GM18909 (cell line): ENCODE measurements around the gene COL23A1.

Experiments
- ATAC-seq: cut with Tn5 transposase; IDR thresholded peaks from one replicate; pipeline ENCODE4 v1.9.1; 2021; ENCODE audit warnings: mild to moderate bottlenecking; ENCODE audit not compliant: unreplicated experiment, poor library complexity

The COL23A1 gene

GRCh38 chr5:178515776-178516503, 74.3 kb downstream of the COL23A1 start:
- ATAC-seq, result no peak

GRCh38 chr5:178514851-178515418, 75.3 kb downstream of the COL23A1 start:
- no peak for ATAC-seq

DNA sequence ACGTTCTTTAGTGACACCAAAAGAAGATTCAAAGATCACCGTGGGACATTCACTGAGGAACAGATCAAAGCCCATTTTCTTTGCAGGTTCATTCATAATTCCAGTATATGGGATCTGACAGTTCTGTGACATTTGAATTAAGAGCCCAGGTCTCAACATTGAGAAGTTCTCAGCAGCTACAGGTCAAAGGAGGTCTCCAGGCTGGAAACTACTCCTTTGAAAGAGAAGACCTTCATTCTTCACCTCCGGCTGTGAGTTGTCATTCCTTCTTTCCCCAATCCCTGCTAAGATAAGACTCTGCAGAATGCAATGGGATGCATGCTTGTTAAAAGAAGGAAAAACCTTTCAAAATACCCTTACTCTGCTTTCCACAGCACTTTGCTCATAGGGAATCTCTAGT, 79.0 kb downstream of the COL23A1 start:
- ATAC-seq, result no peak

DNA sequence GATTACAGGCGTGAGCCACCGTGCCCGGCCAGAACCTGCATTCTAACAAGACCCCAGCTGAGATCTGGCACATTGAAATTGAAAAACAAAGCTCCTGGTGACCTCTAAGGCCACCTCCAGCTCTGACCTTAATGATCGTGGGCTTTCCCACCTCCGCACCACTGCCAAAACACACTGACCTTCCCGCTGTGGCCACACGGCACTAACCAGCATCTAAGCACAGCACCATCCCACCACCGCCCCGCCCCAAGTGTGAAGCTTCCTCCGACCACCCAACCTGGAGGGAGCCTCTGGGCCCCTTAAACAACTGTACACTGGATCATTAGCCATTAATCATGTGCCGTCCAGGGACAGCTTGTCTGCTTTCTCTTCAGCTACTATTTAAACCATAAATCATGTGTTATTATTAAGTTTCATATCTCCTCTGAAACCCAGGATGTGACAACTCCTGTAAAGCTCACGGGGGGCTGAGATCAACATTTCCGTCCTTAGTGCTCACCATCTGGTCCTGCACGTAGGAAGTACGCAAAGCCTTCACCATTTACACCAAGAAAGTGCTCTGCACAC, 80.6 kb downstream of the COL23A1 start:
- ATAC-seq, result no peak

DNA sequence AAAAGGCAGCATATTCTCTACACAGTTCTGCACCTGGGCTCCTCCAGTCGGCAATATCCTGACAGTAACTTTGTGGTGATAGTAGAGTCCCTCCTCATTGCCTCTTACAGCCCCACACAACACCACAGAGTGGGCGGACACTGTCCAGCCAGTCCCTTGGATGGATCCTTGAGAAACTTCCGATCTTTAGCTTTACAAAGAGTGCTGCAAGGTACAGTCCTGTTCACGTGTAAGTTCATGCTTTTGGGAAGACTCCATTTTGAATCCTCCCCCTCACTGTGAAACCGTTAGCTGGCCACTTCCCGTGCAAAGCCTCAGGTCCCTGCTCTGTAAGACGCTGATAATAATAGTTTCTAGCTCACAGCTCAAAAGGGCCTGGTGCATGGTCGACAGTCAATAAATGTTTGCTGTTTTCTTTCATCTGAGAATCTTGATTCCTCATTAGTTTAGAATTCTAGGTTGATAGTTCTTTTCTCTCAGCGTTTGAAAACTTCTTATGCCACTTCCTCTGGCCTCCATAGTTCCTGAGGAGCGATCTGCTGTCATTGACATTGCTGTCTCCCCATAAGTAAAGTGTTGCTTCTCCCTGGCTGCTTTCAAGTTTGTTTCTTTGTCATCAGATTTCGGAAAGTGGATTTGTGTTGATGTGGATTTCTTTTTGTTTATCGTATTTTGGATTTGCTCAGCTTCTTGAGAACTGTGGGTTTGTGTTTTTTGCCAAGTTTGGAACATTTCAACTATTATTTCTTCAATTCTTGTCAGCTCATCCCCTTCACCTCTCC, 82.9 kb downstream of the COL23A1 start:
- ATAC-seq, result no peak

- ATAC-seq, result no peak
These were observed 84.4 kb downstream of the COL23A1 start for GRCh38 chr5:178505639-178506407.

GRCh38 chr5:178504340-178504960, 85.7 kb downstream of the COL23A1 start:
- ATAC-seq, result no peak

GRCh38 chr5:178502401-178503100, 87.6 kb downstream of the COL23A1 start:
- ATAC-seq, result no peak

- ATAC-seq, result no peak
These were observed 90.8 kb downstream of the COL23A1 start for GRCh38 chr5:178499352-178499751.

- ATAC-seq, result no peak
These were observed 93.6 kb downstream of the COL23A1 start for GRCh38 chr5:178496642-178497041.

DNA sequence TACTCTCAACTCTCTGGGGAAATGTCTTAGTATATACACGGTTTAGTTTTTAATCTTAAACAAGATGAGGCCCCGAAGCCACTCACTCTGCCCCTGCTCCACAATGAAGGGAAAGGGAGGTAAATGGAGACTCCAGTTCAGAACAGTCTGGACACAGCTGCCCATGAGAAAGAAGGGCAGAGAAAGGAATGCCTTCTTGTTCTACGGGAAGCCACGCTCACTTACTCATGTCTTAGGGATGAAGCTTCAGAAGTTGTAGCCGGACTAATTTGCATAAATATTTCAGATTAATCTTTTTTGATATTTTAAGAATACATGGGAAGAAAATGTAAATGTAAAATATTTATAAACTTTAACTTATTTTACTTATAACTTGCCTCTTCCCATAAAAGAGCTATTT, 94.0 kb downstream of the COL23A1 start:
- ATAC-seq, result no peak

DNA sequence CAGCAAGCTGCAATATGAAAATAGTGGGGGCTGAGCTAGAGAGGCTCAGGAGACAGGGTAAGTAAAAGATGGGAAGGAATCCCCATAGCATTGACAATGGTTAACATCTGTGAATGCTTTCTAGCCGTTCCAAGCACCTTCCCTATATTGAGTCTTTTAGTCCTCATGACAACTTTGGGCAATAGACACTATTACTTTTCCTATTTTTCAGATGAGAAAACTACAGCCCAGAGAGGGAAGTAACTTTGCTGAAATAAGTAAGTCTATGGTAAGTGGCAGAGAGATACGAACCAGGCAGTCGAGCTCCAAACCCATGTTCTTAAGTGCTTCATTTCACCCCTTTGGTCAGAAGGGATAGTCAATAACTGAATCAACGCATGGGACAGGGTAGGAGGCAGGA, 94.5 kb downstream of the COL23A1 start:
- no peak for ATAC-seq

- no peak for ATAC-seq
These were observed 97.9 kb downstream of the COL23A1 start for GRCh38 chr5:178492278-178492677.

- ATAC-seq, result no peak
These were observed 99.1 kb downstream of the COL23A1 start for GRCh38 chr5:178490935-178491652.

DNA sequence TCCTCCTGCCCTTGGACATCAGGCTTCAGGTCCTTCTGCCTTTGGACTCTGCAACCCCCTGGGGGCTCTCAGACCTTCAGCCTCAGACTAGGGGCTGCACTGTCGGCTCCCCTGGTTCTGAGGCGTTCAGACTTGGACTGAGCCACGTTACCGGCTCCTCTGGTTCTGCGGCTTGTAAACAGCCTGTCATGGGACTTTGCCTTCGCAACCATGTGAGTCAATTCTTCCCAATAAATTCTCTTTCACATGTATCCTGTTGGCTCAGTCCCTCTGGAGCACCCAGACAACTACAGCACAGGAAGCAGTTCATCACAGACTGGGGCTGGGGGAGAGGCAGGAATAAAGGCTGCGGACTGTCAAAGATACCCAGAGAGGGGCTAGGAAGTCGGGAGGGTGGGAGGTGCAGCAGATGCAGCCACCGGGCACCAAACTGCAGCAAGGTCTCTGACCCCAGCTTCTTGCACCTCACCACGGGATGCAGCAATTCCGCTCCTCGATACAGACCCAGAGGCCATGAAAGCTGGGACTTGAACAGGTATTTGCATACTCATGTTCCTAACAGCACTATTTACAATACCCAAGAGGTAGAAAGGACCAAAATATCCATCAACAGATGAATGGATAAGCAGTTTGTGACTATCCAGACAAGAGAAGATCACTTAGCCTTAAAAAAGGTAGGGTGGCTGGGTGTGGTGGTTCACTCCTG, 100.8 kb downstream of the COL23A1 start:
- ATAC-seq, result no peak

DNA sequence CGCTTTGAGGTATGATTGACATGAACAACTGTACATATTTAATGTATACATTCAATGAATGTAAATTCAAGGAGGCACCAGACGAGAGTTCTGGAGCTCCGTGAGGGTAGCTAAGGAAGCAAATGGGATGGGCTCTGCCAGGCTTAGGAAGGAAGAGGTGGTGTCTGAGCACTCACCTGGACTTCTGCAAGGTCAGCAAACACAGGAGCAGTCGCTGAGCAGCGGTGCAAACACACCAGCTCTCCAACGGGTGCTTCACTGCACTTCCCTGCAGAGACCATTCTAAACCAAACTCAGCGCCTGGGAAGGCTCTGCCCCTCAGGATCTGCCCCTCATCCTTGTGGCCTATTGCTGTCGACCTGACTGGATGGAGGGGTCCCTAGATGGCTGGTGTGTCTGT, 101.5 kb downstream of the COL23A1 start:
- no peak for ATAC-seq

DNA sequence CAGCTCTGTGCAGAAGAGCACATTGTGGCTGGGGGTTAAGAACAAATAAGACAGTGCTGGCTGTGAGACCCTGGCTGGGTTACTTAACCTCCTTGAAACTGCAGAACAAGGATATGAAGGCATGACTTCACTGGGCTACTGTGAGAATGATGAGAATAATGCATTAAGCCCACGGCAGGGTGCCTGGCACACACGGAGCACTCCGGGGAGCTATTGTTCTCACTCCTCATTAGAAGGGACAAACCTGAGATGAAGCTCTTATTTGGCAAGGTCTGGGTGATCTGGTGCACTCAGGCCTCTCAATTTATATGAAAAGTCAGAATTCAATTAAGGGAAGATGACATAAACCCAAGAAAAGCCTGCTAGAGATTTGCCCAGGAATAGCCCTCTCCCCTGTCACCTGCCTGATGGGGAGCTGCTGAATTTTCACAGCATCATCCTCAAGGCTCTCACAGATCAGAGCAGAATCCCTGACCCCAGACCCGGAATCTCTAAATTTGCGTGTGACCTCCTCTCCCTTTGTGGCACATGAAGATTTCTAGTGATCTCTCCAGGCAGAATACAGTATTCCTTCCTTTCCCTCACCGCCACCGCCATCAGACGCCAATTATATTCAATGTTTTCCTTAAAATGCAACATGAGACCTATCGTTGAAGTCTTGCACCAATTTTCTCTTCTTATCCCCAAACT, 102.1 kb downstream of the COL23A1 start:
- ATAC-seq, result no peak
